Hematopoietic multipotent progenitor cell treated with erythropoietin and hydrocortisone succinate and interleukin-3 and kit ligand, for 6 days (in vitro differentiated cells): Measurements from ENCODE around the gene AFAP1.

Experiments used
- DNase-seq: peaks from one replicate; pipeline ENCODE4 v3.0.0-alpha.2; 2015

Gene AFAP1

DNA sequence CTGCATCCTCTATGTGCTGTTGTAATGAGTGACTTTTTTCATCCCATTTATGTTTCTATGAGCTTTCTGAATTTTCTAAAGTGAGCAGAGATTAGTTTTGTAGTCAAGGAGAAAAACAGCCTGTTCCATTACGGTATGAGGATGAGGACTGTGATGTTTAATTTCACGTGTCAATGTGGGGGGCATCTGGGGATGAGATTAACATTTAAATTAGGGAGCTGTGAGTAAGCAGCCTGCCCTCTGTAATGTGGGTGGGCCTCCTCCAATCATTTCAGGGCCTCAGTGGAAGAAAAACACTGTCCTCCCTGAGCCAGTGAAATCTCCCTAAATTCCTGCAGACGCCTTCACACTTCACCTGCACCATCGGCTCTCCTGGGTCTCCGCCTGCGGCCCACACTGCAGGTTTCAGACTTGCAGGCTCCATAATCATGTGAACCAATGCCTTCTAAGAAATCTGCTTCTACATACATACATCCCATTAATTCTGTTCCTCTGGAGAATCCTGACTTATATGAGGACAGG, 121.7 kb downstream of the AFAP1 start:
- DNase-seq = no peak

DNA sequence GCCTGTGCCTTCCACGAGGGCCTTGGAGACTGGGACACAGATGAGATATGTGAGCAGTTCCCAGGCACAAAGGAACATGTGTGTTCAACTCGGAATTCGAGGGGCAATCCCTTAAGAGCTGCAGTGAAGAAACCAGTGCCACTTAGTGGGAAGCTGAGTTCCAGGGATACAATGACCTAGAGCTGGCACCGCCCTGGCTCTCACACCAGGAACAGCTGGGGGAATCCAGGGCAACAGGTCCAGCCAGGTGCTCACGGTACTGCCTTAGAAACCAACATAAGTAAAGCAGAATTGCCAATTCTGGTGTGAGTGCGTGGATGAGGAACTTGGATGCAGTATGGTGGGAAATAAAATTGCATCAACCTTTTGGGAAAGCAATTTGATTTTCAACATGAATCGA, 122.9 kb downstream of the AFAP1 start:
- no peak for DNase-seq

DNA sequence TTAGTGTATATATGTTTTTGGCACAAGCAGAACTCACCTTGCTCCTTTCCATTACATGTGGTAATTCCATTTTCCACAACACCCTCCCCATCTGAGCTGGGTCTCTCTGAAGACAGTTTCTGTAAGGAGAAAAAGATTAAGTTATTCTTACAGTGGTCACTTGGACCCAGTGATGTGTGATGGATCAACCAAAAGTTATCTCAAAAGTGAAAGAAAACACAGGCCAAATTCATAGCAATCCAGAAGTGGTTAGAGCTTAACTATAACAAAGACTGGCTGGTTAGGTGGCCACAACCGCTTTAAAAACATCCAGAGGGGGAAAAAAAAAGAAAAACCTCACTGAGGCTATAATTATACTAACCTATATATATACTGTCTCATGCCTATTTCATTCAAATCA, 123.7 kb downstream of the AFAP1 start:
- DNase-seq = no peak

DNA sequence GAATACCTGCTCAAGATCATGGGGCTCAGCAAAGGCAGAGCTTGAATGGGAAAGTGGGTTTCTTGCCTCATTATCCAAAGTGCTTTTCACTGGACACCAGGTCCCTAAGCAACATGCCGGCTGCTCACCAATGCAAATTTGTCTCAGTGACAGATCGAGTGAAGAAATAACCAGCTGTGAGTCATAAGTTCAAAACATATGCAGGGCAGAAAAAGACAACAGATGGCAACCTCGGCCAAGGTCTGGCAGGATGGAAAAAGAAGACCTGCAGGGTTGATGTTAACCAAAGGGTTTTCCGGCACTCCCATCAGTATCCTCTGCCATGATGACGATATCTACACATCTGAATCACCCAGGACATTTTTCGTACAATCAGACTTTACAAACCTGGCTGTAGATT, 124.1 kb downstream of the AFAP1 start:
- no peak for DNase-seq

DNA sequence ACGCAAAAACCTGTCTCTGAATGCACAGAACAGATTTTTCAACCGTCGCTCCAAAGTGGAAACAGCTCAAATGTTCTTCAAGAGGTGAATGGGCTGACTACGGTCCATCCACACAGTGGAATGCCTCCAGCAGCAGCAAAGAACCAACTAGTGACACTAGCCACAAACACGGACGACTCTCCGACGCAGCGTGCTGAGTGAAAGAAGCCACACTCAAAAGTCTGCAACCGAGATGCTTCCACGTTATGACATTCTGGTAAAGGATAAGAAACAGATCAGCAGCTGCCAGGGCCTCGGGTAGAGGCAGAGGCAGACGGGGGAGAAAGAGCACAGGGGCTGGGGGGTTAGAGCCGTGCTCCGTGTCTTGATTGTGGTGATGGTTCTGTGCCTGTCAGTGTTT, 125.2 kb downstream of the AFAP1 start:
- no peak for DNase-seq

DNA sequence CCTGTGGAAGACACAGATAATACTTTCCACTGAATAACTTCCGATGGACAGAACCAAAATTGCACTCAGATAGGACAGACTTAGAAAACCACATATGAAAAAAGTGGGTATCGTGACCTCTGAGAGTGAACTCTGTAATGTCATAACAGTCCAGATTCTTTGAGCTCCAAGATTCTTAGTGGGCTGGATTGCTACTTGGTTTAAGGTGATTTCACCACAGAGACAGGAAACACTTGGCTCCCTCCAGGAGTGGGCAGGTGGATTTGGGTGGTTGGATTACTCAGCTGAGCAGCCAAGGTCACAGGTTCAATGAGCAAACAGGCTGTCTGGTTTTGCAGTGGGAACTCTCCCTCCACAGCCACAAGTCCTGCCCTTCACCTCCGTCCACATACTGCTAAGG, 126.0 kb downstream of the AFAP1 start:
- no peak for DNase-seq

DNA sequence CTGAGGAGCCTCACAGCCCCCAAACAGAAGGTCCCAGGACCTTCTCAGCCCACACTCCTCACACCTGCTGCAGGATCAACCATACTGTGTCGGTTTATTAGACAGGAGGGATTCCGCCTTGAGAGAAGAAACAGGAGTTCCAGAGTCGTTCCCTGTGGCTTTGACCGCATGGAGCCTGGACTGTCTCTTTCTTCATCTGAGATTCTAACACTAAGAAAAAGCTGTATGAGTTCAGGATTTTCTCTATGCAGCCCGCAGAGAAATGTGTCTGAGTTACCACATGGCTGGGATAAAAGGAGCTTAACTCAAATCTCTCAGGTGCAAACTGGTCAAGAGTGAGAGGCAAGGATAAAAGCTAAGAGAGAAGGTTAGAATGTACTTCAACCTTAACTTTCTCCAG, 126.7 kb downstream of the AFAP1 start:
- no peak for DNase-seq

DNA sequence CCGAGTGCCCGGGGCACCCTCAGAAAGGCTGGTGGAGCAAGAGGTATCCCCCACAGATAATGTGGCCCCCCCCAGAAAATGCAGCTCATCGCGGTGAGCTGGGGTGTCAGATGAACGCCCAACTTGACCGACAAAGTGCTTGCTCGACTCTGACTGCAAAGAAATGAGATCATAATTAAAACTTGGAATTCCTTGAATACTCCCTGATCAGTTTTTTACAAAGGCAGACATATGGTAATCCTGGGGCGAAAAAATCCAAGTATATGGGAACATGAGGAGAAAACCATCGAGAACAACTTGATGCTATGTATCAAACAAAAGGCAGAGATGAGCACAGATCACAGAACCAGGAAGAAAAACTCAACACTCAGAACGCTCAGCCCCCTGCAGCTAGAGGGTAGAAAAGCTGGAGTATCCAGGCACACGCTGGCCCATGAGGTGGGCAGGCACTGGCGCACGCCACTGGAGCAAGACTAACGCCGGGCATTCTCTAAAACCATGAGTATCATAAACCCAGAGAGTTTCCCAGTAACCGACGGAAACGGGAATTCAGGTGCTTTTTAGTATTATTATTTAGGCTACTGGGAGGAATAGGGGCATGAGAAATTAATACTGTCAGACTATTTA, 127.3 kb downstream of the AFAP1 start:
- DNase-seq = no peak

DNA sequence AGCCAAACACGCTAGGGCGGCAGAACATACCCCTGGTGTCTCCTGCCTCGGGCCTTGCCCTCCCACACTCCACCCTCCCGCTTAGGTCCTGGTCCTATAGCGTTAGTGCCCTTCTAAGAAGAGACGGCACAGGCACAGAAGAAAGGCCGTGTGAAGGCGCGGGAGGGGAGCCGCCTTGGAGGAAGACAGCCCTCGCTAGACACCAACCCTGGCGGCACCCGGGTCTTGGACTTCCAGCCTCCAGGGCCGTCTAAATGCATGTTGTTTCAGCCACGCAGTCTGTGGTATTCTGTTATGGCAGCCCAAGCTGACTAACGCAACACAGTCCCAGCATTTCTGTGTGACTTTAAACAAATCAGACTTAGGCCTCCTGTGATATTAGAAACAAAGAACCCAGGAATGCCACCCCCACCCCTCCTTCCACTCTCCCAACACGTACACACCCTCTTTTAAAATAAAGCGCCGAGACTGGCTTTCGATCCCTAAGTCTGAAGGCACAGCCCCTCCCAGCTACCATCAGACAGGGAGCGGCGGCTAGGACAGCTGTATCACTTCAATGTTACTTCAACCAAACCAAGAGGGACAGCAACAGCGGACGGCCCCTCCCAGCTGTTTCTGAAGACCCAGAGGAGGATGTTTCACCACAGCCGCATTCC, 128.0 kb downstream of the AFAP1 start:
- DNase-seq = no peak

DNA sequence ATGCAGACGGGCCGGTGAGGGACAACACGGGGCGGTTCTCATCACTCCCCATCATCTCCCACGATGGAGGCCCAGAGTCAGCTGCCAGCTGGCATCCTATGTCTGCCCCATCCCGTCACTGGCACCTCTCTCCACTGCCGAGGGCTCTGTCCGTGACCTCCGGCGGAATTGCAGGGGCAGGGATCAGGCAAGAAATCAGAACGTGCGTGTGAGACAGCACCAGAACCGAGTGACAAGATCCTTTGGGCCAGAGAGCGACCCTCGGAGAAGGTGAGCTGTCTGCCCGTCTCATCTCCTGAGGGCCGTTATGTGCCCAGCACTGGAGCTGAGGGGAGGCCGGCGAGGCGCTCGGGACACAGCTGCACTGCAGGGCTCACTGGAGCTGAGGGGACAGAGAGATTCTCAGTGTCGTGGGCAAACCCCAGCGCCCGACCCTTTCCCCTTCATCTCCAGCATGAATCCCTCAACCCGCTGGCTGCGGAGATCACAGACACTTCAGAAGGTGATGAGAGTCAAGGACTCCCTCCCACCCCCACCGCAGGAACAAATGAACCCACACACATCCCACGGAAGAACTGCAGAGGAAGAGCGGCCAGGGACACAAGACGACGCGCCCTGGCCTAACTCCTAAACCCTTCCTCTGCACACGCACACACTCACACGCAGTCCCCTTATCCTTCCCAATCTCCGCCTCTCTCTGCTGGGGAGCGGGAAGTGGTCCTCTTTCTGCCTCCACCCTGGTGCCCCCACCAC, 128.7 kb downstream of the AFAP1 start:
- no peak for DNase-seq

DNA sequence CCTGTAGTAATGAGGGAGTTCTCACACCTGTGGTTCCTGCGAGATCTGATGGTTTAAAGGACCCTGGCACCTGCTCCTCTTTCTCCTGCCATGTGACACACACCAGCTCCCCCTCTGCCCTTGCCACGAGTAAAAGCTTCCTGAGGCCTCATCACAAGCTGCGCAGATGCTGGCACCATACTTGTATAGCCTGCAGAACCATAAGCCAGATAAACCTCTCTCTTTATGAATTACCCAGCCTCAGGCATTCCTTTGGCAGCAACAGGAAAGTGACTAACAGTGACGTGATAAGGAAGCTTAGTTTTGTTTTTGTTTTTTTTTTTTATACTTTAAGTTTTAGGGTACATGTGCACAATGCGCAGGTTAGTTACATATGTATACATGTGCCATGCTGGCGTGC, 130.9 kb downstream of the AFAP1 start:
- DNase-seq = no peak

DNA sequence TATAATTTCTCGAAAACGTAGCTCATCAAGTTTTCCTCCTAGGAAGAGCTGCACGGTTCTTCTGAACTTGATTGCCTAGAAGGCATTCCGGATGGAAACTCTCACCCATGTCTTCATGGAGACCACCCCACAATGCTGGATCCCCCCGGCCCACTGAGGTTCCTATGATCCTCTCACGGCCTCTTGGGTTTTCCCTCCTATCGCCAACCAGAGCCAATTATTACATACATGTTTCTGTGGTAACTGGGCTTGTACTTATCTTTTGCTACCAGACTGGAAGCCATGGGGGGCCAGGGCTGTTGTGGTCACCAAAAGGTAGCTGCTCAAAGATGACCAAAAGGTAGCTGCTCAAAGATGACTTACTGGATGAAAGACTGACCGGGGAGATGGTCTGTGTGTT, 131.5 kb downstream of the AFAP1 start:
- no peak for DNase-seq

DNA sequence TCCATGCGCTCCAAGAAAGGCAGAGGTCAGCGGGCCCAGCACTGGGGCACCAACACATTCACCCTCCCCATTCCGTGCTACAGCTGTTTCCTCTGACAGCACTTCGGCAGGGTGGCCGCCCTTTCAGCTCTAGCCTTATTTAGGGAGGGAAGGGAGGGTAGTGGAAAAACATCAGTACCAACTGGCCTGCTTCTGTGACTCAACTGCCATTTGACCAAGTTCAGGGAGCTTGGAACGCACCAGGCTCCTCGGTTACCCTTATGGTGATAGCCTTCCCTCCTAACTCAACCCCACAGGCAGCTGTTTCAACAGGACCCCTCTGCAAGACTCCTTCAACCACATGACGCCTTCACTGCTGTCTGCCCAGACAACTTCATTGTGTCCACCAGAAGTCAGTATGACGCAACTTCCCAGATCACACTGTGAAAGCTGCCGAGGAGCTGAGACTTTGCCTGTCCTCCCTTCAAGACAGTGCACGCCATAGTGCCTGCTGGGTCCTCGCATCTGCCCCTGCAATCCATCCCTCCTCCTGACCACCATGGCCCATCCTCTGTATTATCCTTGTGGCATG, 132.2 kb downstream of the AFAP1 start:
- peak; percentile 34 for DNase-seq

DNA sequence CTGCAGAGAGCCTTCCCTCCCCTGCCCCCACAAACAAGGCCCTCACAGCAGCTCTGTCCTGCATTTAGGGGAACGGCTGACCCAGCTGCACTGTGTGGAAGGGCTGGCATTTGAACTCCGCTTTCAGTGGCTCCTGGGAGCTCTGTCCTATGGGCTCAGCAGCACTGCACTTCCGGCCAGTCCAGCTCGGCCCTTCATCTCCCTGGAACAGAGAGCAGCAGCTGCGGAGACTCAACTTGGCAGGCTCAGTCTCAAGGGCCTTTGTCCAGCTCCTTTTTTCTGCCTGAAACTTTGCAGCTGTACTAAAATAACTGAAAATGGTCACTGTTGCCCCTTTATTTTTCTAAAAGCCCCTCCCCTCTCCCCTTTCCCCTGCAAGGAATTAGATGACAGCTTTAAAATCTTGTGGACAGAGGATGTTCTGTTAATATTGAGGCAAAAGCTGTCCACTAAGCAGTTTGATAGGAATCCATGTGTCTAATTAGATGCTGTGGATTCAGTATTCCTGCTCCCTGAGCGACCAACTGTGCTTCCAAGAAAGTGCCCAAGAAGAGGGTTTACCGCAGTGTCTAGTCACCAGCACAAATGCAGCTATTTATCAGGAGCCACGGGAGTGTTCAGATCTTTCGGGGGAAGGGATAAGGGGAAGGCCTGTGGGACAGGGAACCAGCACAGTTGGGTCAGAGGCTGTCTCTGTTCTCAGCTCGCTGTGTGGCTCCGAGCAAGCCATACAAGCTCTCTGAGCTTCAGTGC, 133.1 kb downstream of the AFAP1 start:
- no peak for DNase-seq

DNA sequence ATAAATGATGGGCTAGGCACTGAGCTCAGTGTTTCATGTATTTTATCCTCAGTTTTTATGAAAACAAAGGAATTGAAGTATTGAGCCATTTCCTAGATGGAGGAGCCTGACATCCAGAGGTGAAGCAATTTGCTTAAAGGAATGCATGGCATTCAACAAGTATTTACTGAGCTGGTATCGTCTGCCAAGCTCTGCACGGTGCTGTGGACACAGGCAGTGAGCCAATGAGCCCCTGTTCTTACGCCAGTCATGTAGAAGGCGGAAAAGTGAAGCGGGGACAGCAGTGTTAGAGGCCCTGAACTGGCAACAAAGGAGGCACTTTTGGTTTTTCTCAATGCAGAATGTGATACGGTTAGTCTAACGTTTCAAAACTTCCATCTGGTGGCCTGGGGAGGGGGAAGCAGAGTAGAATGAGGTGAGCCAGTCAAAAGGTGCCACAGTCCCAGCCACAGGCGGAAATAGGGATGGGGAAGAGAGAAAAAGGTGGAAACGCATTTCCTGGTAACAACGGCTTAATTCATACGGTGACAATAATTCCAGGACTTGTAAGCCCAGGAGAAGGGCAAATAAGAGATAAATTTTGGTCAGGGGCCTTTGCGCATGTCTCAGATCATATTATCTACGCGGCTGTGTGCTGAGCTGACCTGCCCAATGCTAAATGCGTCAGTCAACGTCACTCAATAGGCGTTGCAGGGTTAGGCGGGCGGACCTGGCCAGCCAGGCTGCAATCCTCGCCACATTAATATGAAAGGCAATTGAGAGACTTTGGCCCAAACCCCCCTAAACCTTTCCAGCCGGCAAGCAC, 133.9 kb downstream of the AFAP1 start:
- DNase-seq = no peak

DNA sequence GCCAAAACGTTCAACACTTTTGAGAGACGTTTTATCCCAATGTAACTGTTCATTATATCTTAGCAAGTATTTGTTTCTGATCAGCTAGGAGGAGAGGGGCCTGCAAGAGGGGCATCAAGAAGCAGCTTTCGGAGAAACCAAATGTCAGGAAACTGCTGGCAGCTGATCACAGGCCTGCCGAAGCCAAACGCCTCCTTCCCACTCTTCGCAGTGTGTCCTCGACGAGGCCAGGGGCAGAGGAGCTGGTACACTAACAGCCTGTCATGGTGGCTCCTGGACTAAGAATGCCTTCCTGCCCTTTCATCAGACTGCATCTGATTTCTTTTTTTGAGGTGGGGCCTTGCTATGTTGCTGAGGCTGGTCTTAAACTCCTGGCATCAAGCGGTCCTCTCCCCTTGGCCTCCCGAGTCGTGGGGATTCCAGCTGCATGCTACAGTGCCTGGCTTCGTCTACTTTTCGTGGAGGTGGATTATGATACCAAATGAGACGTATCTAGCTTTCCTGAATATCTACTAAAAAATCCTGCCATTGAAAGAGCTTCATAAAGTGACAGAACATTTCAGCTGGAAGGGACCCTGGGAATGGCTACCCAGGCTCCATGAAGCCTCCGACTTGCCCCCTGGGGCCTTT, 134.8 kb downstream of the AFAP1 start:
- DNase-seq = no peak

DNA sequence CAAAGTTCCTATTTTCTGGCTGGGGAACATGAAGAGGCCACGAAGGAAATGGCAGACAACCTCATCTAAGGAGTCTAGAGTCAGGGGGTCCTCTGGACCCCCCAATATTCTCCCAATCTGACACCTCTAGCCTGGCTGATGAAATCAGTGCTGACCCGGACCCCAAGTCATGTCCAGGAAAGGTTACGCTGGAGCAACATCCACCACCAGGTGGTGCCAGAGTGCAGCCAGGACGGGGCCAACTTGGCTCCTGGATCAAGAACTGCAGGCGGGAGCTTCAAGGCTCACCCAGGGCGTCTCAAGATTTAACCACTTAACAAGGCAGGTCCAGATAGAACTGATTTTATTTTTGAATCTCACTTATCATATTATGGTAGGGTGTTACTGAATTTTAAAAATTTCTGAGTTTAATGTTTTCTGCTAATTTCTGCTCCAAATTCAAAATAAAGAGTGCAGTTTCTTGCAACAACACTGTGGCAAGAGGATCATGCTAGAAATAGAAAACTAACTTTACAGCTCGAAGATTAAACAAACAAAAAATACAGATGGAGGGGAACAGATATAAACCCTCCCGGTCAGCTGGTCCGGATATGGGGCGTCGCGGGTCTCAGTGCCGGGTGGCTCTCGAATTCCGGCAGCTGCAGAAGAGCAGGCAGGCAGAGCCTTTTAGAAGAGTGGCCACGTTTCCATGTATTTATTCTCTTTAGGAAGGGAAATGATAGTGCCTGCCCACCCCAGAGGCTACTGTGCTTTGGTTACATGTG, 135.5 kb downstream of the AFAP1 start:
- peak; percentile 84 for DNase-seq

DNA sequence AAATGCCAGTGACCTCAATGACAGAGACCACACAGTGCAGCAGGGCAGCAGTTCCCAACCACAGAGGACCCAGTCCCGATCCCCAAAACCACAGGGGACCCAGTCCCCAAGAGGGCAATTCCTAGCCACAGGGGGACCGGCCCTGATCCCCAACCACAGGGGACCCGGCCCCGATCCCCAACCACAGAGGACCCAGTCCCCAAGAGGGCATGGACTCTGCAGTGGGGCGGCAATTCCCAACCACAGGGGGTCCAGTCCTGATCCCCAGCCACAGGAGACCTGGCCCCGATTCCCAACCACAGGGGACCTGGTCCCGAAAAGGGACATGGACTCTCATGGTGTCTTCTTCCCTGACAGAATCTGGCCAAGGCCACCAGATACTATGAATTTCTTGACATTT, 136.3 kb downstream of the AFAP1 start:
- DNase-seq = no peak

DNA sequence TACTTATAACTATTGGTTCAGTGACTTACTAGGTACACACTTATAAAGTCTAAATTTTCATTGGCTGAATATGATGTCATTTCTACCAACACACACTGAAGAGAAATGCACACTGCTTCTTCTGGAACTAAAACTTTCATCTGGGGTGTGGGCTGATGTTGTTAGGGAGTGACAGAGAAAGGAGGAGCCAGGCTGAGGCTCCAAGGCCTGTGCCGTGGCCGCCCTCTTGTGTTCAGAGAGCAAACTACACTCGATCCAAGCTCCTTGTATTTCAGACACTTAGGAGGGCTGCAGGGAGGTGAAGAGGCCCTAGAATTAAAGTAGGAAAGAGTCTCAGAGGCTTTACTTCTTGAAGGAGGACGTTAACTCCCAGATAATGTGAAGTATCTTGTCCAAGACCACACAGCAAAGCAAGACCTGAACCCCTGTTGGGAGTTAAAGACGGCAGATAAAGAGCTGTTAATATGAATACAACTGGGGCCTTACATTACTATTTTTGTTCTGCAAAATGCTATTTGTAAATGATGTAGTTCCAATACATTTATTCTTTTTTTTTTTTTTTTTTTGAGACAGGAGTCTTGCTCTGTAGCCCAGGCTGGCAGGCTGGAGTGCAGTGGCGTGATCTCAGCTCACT, 137.5 kb downstream of the AFAP1 start:
- DNase-seq = peak; percentile 89

DNA sequence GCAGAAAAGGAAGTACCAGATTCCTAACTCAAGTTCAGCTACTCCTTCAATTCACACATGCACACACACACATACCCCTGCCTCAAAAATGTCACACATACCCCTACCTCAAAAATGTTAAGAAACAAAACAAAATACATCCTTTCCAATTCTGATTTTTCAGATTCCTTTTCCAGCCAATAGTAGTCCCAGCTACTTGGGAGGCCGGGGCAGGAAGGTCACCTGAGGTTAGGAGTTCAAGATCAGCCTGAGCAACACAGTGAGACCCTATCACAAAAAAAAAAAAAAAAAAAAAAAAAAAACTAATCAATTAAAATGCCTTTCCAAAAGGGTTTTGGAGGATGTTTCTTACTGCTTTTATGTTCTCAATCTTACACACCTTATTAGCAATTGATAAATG, 138.0 kb downstream of the AFAP1 start:
- no peak for DNase-seq
